SIG-M5 treated with dmso at 0.1 percent for 504 hours (cell line): ENCODE data around the gene HERC5.
A peak's percentile ranks its signal among the peaks of the same experiment; 100 is the strongest.
"Not testable (repeated sequence)": the region's sequence is repeated elsewhere in the genome, so short reads cannot be mapped to it uniquely, and the experiment has no call there.

Experiments used
- DNase-seq: peaks from one replicate; lab custom pipeline; 2025; ENCODE audit not compliant: unreplicated experiment; lab: John Stamatoyannopoulos, UW

The HERC5 gene

GRCh38 chr4:88456670-88457306 is at the start of gene HERC5:
Gene HERC5 (plus strand): TSS chr4:88457119. CDS start chr4:88457270, 151 bp downstream.
- peak; percentile 62 for DNase-seq

DNA sequence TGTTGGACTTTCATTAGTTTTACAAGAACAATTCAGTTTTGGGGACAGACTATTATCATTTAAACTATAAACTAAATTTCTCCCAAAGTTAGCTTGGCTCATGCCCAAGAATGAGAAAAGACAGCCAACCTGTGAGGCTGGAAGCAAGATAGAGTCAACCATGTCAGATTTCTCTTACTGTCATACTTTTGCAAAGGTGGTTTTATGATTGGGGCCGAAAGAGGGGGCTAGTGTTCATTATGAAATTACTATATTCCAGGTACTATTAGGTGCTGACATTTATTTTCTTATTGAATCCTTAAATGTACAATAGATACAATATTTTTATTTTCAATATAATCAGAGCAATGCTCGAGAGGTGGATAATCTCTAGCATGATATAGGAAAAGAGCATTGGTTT is 47.7 kb upstream of the HERC5 start:
- no peak for DNase-seq

DNA sequence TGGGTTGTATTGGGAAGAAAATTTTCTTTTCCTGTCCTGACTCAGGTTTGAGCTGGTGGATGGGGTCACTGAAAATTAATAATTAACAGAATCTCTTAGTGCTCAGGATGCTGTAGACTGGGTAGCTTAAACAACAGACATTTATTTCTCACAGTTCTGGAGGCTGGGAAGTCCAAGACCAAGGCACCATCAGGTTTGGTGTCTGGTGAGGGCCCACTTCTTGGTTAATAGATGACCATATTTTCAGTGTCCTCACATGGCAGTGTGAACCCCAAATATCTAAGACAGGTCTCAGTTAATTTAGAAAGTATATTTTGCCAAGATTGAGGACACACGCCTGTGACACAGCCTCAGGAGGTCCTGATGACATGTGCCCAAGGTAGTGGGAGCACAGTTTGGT is 47.1 kb upstream of the HERC5 start:
- no peak for DNase-seq

- DNase-seq: peak; percentile 28
Observed at GRCh38 chr4:88411491-88412096, 45.3 kb upstream of the HERC5 start.

- DNase-seq: no peak
Observed at GRCh38 chr4:88413801-88414200, 43.1 kb upstream of the HERC5 start.

DNA sequence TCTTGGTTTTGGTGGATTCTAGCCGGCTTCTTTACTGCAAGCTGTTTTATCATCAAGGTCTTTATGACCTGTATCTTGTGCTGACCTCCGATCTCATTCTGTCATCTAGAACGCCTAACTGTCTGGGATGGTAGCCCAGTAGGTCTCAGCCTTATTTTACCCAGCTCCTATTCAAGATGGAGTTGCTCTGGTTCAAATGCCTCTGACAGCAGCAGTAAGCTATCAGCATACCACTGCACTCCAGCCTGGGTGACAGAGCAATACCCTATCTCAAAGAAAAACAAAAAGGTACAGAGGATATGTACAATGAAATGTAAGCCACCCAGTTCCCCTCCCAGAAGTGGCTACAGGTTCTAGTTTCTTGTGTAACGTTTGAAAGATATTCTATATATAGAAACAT is 42.2 kb upstream of the HERC5 start:
- no peak for DNase-seq

- DNase-seq: no peak
Observed at GRCh38 chr4:88415982-88416381, 40.9 kb upstream of the HERC5 start.

DNA sequence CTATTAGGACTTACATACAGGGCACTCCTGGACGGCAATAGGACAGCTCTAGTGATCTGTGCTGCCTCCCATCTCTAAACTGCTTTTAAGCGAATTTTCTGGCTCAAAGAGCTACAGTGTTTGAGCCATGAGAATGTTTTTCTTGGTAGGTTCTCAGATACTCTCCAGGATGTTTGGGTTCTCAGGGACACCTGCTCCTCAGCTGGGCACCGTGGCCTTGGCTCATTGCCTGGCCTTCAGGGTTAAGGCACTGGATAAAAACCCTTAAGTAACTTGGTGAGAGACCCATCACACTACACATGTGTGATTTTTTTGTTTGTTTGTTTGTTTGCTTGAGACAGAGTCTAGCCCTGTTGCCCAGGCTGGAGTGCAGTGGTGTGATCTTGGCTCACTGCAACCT is 38.5 kb upstream of the HERC5 start:
- no peak for DNase-seq

- DNase-seq: no peak
Observed at GRCh38 chr4:88419874-88420273, 37.0 kb upstream of the HERC5 start.

GRCh38 chr4:88420844-88421243 is 36.1 kb upstream of the HERC5 start:
- DNase-seq: no peak

GRCh38 chr4:88422403-88422802 is 34.5 kb upstream of the HERC5 start:
- no peak for DNase-seq

- no peak for DNase-seq
Observed at GRCh38 chr4:88429401-88429800, 27.5 kb upstream of the HERC5 start.

GRCh38 chr4:88435987-88436693 is 20.8 kb upstream of the HERC5 start:
- DNase-seq: no peak

DNA sequence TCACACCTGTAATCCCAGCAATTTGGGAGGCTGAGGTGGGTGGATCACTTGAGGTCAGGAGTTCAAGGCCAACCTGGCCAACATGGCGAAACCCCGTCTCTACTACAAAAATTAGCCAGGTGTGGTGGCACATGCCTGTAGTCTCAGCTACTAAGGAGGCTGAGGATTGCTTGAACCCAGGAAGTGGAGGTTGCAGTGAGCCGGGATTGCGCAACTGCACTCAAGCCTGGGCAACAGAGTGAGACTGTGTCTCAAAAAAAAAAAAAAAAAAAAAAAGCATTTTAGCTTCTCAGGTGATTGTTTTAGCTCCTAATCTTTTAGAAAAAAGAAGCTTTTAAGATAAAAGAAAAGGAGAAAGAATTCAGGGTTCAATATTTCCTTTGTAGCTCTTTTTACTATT is 19.0 kb upstream of the HERC5 start:
- not testable (repeated sequence) for DNase-seq

- no peak for DNase-seq
Observed at GRCh38 chr4:88439161-88439760, 17.7 kb upstream of the HERC5 start.

DNA sequence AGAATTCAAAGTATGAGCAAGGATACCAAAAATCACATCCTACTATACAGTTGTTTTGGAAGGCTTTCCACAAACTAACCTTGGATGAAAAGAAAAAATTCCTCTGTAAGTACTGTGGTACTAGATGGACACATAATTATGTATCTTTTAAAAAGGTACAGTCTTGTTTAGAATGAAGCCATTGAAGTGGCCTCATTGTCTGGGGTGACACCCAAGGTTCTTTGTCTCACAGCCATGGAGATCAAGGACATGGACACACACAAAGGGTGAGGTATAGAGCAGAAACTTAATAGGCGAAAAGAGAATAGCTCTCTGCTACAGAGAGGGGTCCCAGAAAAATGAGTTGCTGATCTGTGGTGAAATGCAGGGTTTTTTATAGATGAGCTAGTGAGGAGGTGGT is 16.8 kb upstream of the HERC5 start:
- no peak for DNase-seq

GRCh38 chr4:88441696-88442095 is 15.2 kb upstream of the HERC5 start:
- no peak for DNase-seq

- DNase-seq: no peak
Observed at GRCh38 chr4:88442689-88443191, 14.2 kb upstream of the HERC5 start.

GRCh38 chr4:88443486-88443885 is 13.4 kb upstream of the HERC5 start:
- DNase-seq: no peak

DNA sequence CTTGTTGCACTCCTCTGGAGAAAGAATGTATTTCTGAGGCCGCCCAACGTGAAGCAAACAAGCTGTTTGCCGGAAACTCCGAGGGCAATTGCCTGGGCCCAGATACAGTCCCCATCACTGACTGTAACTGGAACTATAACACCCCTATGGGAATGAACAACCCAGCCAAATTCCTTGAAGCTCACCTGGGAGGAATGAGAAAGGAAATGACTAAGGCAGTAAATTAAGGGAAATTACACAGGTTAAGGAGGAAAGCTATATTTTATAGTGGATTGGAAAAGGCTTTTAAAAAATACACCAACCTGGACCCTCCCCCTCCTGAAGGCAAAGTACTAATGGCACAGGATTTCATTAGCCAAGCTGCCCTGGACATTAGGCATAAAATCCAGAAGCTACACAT is 11.7 kb upstream of the HERC5 start:
- no peak for DNase-seq

GRCh38 chr4:88446124-88446523 is 10.8 kb upstream of the HERC5 start:
- no peak for DNase-seq
